Suprapubic skin (tissue), 4 donors: Measurements from ENCODE around the gene S1PR5. TPM values are rescaled to one million over a fixed set of nuclear protein-coding genes. Genes with fewer than 3 reads are reported as not detected.

Experiments
- DNase-seq, 2 donors: peaks; one replicate each; pipeline ENCODE4 v3.0.0-alpha.2; 2019; ENCODE audit warnings: low spot score in 2 of 2
- H3K27ac ChIP-seq: fragments of 200-600 bp; sonication (generic); one replicate; pipeline ENCODE4 v1.5.1; 2019
- H3K27me3 ChIP-seq: fragments of 200-600 bp; sonication (generic); one replicate; pipeline ENCODE4 v1.5.1; 2019
- H3K36me3 ChIP-seq: fragments of 200-600 bp; sonication (generic); one replicate; pipeline ENCODE4 v1.5.1; 2019
- H3K4me1 ChIP-seq: fragments of 200-600 bp; sonication (generic); one replicate; pipeline ENCODE4 v1.5.1; 2019
- H3K4me3 ChIP-seq: fragments of 200-600 bp; sonication (generic); one replicate; pipeline ENCODE4 v1.5.1; 2019; ENCODE audit warnings: mild to moderate bottlenecking
- H3K9me3 ChIP-seq: fragments of 200-600 bp; sonication (generic); one replicate; pipeline ENCODE4 v1.5.1; 2019
- CTCF ChIP-seq, 2 donors: fragments of 200-600 bp in 1 of 2; fragments of 450-650 bp in 1 of 2; sonication (generic) in 1 of 2; IDR thresholded peaks; one replicate each; pipeline ENCODE4 v1.5.1; 2016 to 2019; ENCODE audit warnings: antibody characterized with exemption in 2 of 2, mild to moderate bottlenecking in 1 of 2, moderate library complexity in 1 of 2
- EP300 ChIP-seq: sonication (generic); formaldehyde crosslinking; IDR thresholded peaks from one replicate; pipeline ENCODE4 v1.6.1; 2017; ENCODE audit warnings: antibody characterized with exemption
- POLR2A ChIP-seq, 2 donors: fragments of 450-650 bp; IDR thresholded peaks; one replicate each; pipeline ENCODE4 v1.6.1; 2017; ENCODE audit warnings: antibody characterized with exemption in 2 of 2, mild to moderate bottlenecking in 2 of 2, moderate library complexity in 2 of 2
- POLR2AphosphoS5 ChIP-seq, 3 donors: sonication (generic); formaldehyde crosslinking; IDR thresholded peaks; one replicate each; pipeline ENCODE4 v1.6.1; 2017; ENCODE audit warnings: antibody characterized with exemption in 3 of 3
- WGBS: methylation state at CpG from one replicate; pipeline ENCODE4 v1.1.5; 2018; 5-methylcytosine and 5-hydroxymethylcytosine counted together
- total RNA-seq, 4 donors: library from RNA; depleted of rRNA; stranded (reverse); fragments of >200 nt; gene quantifications; one replicate each; pipeline ENCODE4 v1.1.0, GENCODE V29; 2016

Gene S1PR5
- total RNA-seq, 4 donors from 2014 or later: 19.2 to 63.8 (median 26.8) TPM

DNA sequence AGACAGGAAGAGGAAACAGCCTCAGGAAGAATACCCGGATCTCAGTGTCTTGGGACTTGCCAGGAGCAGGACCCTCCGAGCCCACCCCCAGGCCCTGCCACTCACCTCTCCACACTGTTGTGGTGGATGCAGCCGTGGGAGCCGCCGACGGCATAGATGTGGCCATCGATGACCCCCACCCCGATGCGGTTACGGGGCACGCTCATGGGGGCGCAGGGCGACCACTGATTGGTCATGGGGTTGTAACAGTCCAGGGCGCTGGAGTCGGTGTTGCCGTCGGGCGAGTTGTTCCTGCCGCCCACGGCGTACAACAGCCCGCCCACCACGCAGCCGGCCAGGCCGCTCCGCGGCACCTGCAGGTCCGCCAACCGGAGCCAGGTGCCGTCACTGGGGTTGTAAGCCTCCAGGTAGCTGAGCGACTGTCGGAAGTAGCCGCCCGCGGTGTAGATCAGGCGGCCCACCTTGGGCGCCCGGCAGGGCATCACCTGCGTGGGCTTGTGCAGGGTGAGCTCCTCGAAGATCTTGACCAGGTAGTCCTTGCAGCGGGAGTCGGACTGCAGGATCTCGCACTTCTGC lies 25.7 kb downstream of the S1PR5 start:
- DNase-seq: no peak
- peaks cover 84% of the 10 kb centered on the region for H3K36me3 ChIP-seq
- no peak for TF ChIP-seq EP300
- no peak for TF ChIP-seq POLR2A (IDR thresholded peaks at IDR 0.05)
- TF ChIP-seq POLR2AphosphoS5 (IDR thresholded peaks at IDR 0.05): no peak
- no peak for TF ChIP-seq CTCF (IDR thresholded peaks at IDR 0.05)

GRCh38 chr19:10486551-10486950 lies 30.7 kb downstream of the S1PR5 start:
- Histone ChIP-seq H3K36me3 (peaks cover 67% of the 10 kb centered on the region), H3K4me3 (no peak overlapping the region), H3K27ac (no peak overlapping the region), H3K9me3 (no peaks in the 10 kb centered on the region), H3K4me1 (no peaks in the 10 kb centered on the region), H3K27me3 (no peaks in the 10 kb centered on the region)
- 89% methylated on average over 13 of the region's 13 CpGs for WGBS
- no peak for TF ChIP-seq POLR2AphosphoS5 (IDR thresholded peaks at IDR 0.05)
- no peak for TF ChIP-seq CTCF (IDR thresholded peaks at IDR 0.05)
- no peak for TF ChIP-seq EP300
- no peak for TF ChIP-seq POLR2A (IDR thresholded peaks at IDR 0.05)
- no peak for DNase-seq

More for the DNA sequence above, 25.7 kb downstream of the S1PR5 start:
- Histone ChIP-seq H3K4me3 (no peak overlapping the region), H3K27ac (no peak overlapping the region), H3K4me1 (no peaks in the 10 kb centered on the region), H3K9me3 (no peaks in the 10 kb centered on the region), H3K27me3 (no peaks in the 10 kb centered on the region)
- WGBS: 88% methylated on average over 29 of the region's 43 CpGs

GRCh38 chr19:10478903-10479384 lies 38.3 kb downstream of the S1PR5 start:
- Histone ChIP-seq H3K36me3 (no peaks in the 10 kb centered on the region), H3K4me1 (peaks cover 16% of the 10 kb centered on the region), H3K4me3 (peak overlapping the region; percentile 48), H3K9me3 (no peaks in the 10 kb centered on the region), H3K27ac (peak overlapping the region; percentile 14), H3K27me3 (no peaks in the 10 kb centered on the region)
- WGBS: under 1% methylated on average over 16 of the region's 36 CpGs
- DNase-seq: peak; percentile 93 to 96
- peak; percentile 26 to 80 for TF ChIP-seq CTCF (IDR thresholded peaks at IDR 0.05)
- TF ChIP-seq POLR2A (IDR thresholded peaks at IDR 0.05): no peak
- no peak for TF ChIP-seq EP300
- no peak for TF ChIP-seq POLR2AphosphoS5 (IDR thresholded peaks at IDR 0.05)

- no peaks in the 10 kb centered on the region for H3K27me3 ChIP-seq
- no peaks in the 10 kb centered on the region for H3K36me3 ChIP-seq
- peak overlapping the region; percentile 48 for H3K4me3 ChIP-seq
- H3K4me1 ChIP-seq: peaks cover 16% of the 10 kb centered on the region
- no peaks in the 10 kb centered on the region for H3K9me3 ChIP-seq
- WGBS: 25% methylated on average over 5 of the region's 5 CpGs
- TF ChIP-seq POLR2A (IDR thresholded peaks at IDR 0.05): no peak
- no peak for TF ChIP-seq EP300
- no peak for TF ChIP-seq CTCF (IDR thresholded peaks at IDR 0.05)
- no peak for TF ChIP-seq POLR2AphosphoS5 (IDR thresholded peaks at IDR 0.05)
- H3K27ac ChIP-seq: no peak overlapping the region
- no peak for DNase-seq
Observed at GRCh38 chr19:10478476-10478875, 38.8 kb downstream of the S1PR5 start.

- Histone ChIP-seq H3K4me3 (no peak overlapping the region), H3K9me3 (no peaks in the 10 kb centered on the region), H3K4me1 (peaks cover 16% of the 10 kb centered on the region), H3K27ac (no peak overlapping the region), H3K27me3 (no peaks in the 10 kb centered on the region), H3K36me3 (no peaks in the 10 kb centered on the region)
- DNase-seq: no peak
- WGBS: 54% methylated on average over 6 of the region's 6 CpGs
- TF ChIP-seq CTCF (IDR thresholded peaks at IDR 0.05) (no peak), EP300 (no peak), POLR2AphosphoS5 (IDR thresholded peaks at IDR 0.05) (no peak), POLR2A (IDR thresholded peaks at IDR 0.05) (no peak)
Observed at GRCh38 chr19:10474962-10475451, 42.2 kb downstream of the S1PR5 start.
